Tibial nerve (tissue), 4 donors: ENCODE results near the gene KRT85. TPM values are rescaled to one million over a fixed set of nuclear protein-coding genes. Genes with fewer than 3 reads are reported as not detected.

Experiments
- DNase-seq, 2 donors: peaks; one replicate each; pipeline ENCODE4 v3.0.0-alpha.2; 2019; ENCODE audit warnings: low spot score in 2 of 2
- H3K27ac ChIP-seq, 4 donors: fragments of 200-600 bp; sonication (generic) in 3 of 4; one replicate each; pipeline ENCODE4 v1.5.1; 2017 to 2019; ENCODE audit warnings: mild to moderate bottlenecking in 1 of 4
- H3K27me3 ChIP-seq, 2 donors: fragments of 200-600 bp; sonication (generic) in 1 of 2; one replicate each; pipeline versions ENCODE4 v1.5.1 to v1.6.0; 2017 to 2019
- H3K36me3 ChIP-seq, 3 donors: fragments of 200-600 bp; sonication (generic); one replicate each; pipeline ENCODE4 v1.5.1; 2018 to 2019
- H3K4me1 ChIP-seq, 4 donors: fragments of 200-600 bp; sonication (generic) in 3 of 4; one replicate each; pipeline ENCODE4 v1.5.1; 2017 to 2019
- H3K4me3 ChIP-seq, 4 donors: fragments of 200-600 bp; sonication (generic) in 3 of 4; one replicate each; pipeline ENCODE4 v1.5.1; 2017 to 2019; ENCODE audit warnings: mild to moderate bottlenecking in 1 of 4, moderate library complexity in 1 of 4
- H3K9me3 ChIP-seq, 4 donors: fragments of 200-600 bp; sonication (generic) in 3 of 4; one replicate each; pipeline ENCODE4 v1.5.1; 2017 to 2019
- CTCF ChIP-seq, 5 experiments: fragments of 200-600 bp in 3 of 5; fragments of 450-650 bp in 2 of 5; sonication (generic) in 3 of 5; IDR thresholded peaks; one replicate each; pipeline ENCODE4 v1.5.1; 2016 to 2019; ENCODE audit warnings: antibody characterized with exemption in 5 of 5, mild to moderate bottlenecking in 3 of 5, moderate library complexity in 2 of 5
- EP300 ChIP-seq, 2 donors: sonication (generic); formaldehyde crosslinking; IDR thresholded peaks; one replicate each; pipeline ENCODE4 v1.6.1; 2017; ENCODE audit warnings: antibody characterized with exemption in 2 of 2, mild to moderate bottlenecking in 1 of 2
- POLR2A ChIP-seq, 2 donors: fragments of 450-650 bp; IDR thresholded peaks; one replicate each; pipeline ENCODE4 v1.6.1; 2017; ENCODE audit warnings: antibody characterized with exemption in 2 of 2, mild to moderate bottlenecking in 2 of 2, moderate library complexity in 2 of 2
- WGBS, 2 donors: methylation state at CpG; one replicate each; pipeline ENCODE4 v1.1.5; 2018; 5-methylcytosine and 5-hydroxymethylcytosine counted together
- total RNA-seq, 4 donors: library from RNA; depleted of rRNA; stranded (reverse); fragments of >200 nt; gene quantifications; one replicate each; pipeline ENCODE4 v1.1.0, GENCODE V29; 2016

The KRT85 gene
- total RNA-seq, 4 donors from 2014 or later = not detected

- no peak overlapping the region for H3K4me3 ChIP-seq
- H3K27me3 ChIP-seq = peaks cover 0 to 3% of the 10 kb centered on the region in 2 donors
- no peaks in the 10 kb centered on the region for H3K36me3 ChIP-seq
- TF ChIP-seq POLR2A (IDR thresholded peaks at IDR 0.05) = no peak
- no peak for TF ChIP-seq CTCF (IDR thresholded peaks at IDR 0.05)
- no peak for TF ChIP-seq EP300 (IDR thresholded peaks at IDR 0.05)
- H3K27ac ChIP-seq = no peak overlapping the region
- 64 to 72% methylated on average over 3 of the region's 3 CpGs for WGBS, 2 donors
- H3K4me1 ChIP-seq = no peaks in the 10 kb centered on the region
- DNase-seq = no peak
- H3K9me3 ChIP-seq = peaks cover 0 to 16% (median 5%) of the 10 kb centered on the region in 4 donors
These were observed 35.4 kb downstream of the KRT85 start for GRCh38 chr12:52331833-52332232.

GRCh38 chr12:52331039-52331438, 36.2 kb downstream of the KRT85 start:
- Histone ChIP-seq H3K4me3 (no peak overlapping the region), H3K4me1 (no peaks in the 10 kb centered on the region), H3K9me3 (peaks cover 0 to 10% (median 2%) of the 10 kb centered on the region in 4 donors), H3K36me3 (no peaks in the 10 kb centered on the region), H3K27me3 (peaks cover 0 to 3% of the 10 kb centered on the region in 2 donors), H3K27ac (no peak overlapping the region)
- DNase-seq = no peak
- 54 to 67% methylated on average over 1 of the region's 1 CpG for WGBS, 2 donors
- TF ChIP-seq CTCF (IDR thresholded peaks at IDR 0.05) (no peak), EP300 (IDR thresholded peaks at IDR 0.05) (no peak)

GRCh38 chr12:52327830-52328500, 39.3 kb downstream of the KRT85 start:
- DNase-seq = no peak
- no peak overlapping the region for H3K4me3 ChIP-seq
- WGBS, 2 donors = 70% methylated on average over 10 of the region's 10 CpGs
- TF ChIP-seq EP300 (IDR thresholded peaks at IDR 0.05) (no peak), POLR2A (IDR thresholded peaks at IDR 0.05) (no peak), CTCF (IDR thresholded peaks at IDR 0.05) (no peak)
- H3K36me3 ChIP-seq = no peaks in the 10 kb centered on the region
- no peak overlapping the region for H3K27ac ChIP-seq
- H3K4me1 ChIP-seq = no peaks in the 10 kb centered on the region
- H3K9me3 ChIP-seq = no peaks in the 10 kb centered on the region
- peaks cover 0 to 3% of the 10 kb centered on the region in 2 donors for H3K27me3 ChIP-seq

- DNase-seq = peak; percentile 35 to 74
- TF ChIP-seq POLR2A (IDR thresholded peaks at IDR 0.05) (no peak), CTCF (IDR thresholded peaks at IDR 0.05) (peak; percentile 53 to 68 (median 64)), EP300 (IDR thresholded peaks at IDR 0.05) (no peak)
- H3K27ac ChIP-seq = no peak overlapping the region
- no peaks in the 10 kb centered on the region for H3K9me3 ChIP-seq
- no peaks in the 10 kb centered on the region for H3K4me1 ChIP-seq
- 44 to 45% methylated on average over 11 of the region's 11 CpGs for WGBS, 2 donors
- no peaks in the 10 kb centered on the region for H3K36me3 ChIP-seq
- H3K27me3 ChIP-seq = peaks cover 0 to 3% of the 10 kb centered on the region in 2 donors
- no peak overlapping the region for H3K4me3 ChIP-seq
These were observed 40.0 kb downstream of the KRT85 start for GRCh38 chr12:52327052-52327829.

GRCh38 chr12:52324153-52324444, 43.2 kb downstream of the KRT85 start:
- TF ChIP-seq CTCF (IDR thresholded peaks at IDR 0.05) (no peak), EP300 (IDR thresholded peaks at IDR 0.05) (no peak), POLR2A (IDR thresholded peaks at IDR 0.05) (no peak)
- DNase-seq = no peak
- 82 to 92% methylated on average over 1 to 3 of the region's 3 CpGs for WGBS, 2 donors
- no peaks in the 10 kb centered on the region for H3K9me3 ChIP-seq
- H3K27me3 ChIP-seq = peaks cover 0 to 31% of the 10 kb centered on the region in 2 donors
- H3K4me3 ChIP-seq = no peak overlapping the region
- no peaks in the 10 kb centered on the region for H3K36me3 ChIP-seq
- H3K4me1 ChIP-seq = no peaks in the 10 kb centered on the region
- no peak overlapping the region for H3K27ac ChIP-seq
